Fibroblast of pulmonary artery (primary cell): Measurements from ENCODE around the gene LRRTM2.

Experiments
- DNase-seq: peaks from one replicate; pipeline ENCODE4 v3.0.0-alpha.2; 2010; ENCODE audit warnings: low read depth
- H3K4me3 ChIP-seq: replicated peaks from 2 replicates; pipeline ENCODE4 v1.5.1; 2011; ENCODE audit warnings: low read depth, mild to moderate bottlenecking, control low read depth, low read length, moderate library complexity
- TF ChIP-seq, protein P1 (sequence below): IDR thresholded peaks from 2 replicates; pipeline ENCODE4 v1.5.1; 2011; ENCODE audit warnings: mild to moderate bottlenecking, control low read depth, low read length, inconsistent platforms; ENCODE audit errors: missing control alignments

Gene LRRTM2

DNA sequence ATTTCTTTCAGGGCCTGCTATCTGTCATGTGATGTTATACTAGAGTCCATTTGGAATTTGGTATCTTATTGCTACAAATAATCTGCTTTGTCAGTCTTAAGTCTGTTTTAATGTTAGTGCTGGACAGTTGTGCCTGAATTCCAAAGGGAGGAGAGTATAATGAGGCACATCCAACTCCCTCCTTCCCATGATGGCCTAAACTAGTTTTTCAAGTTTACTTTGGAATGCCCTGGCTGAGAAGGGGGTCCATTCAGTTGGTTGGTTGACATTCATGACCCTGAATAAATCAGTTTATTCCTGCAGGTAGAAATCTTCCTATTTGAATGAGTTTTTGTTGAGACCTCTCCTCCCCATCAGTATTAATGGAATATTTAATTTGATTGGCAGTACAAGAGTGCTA lies 9.4 kb upstream of the LRRTM2 start:
- TF ChIP-seq, protein P1, sequence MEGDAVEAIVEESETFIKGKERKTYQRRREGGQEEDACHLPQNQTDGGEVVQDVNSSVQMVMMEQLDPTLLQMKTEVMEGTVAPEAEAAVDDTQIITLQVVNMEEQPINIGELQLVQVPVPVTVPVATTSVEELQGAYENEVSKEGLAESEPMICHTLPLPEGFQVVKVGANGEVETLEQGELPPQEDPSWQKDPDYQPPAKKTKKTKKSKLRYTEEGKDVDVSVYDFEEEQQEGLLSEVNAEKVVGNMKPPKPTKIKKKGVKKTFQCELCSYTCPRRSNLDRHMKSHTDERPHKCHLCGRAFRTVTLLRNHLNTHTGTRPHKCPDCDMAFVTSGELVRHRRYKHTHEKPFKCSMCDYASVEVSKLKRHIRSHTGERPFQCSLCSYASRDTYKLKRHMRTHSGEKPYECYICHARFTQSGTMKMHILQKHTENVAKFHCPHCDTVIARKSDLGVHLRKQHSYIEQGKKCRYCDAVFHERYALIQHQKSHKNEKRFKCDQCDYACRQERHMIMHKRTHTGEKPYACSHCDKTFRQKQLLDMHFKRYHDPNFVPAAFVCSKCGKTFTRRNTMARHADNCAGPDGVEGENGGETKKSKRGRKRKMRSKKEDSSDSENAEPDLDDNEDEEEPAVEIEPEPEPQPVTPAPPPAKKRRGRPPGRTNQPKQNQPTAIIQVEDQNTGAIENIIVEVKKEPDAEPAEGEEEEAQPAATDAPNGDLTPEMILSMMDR = no peak
- H3K4me3 ChIP-seq = no peak overlapping the region
- no peak for DNase-seq

DNA sequence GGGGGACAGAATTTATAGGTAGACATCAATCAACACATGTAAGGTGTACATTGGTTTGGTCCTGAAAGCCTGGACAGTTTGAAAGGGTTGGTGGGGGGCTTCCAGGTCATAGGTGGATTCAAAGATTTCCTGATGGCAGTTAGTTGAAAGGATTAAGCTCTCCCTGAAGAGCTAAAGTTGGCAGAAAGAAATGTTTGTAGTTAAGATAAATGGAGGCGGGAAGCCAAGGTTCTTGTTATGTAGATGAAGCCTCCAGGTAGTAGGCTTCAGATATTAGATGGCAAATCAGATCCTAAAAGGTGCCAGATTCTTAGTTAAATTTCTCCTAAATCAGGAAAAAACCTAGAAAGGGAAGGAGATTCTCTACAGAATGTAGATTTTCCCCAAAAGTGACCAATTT lies 9.0 kb upstream of the LRRTM2 start:
- TF ChIP-seq, protein P1 = no peak
- no peak for DNase-seq

DNA sequence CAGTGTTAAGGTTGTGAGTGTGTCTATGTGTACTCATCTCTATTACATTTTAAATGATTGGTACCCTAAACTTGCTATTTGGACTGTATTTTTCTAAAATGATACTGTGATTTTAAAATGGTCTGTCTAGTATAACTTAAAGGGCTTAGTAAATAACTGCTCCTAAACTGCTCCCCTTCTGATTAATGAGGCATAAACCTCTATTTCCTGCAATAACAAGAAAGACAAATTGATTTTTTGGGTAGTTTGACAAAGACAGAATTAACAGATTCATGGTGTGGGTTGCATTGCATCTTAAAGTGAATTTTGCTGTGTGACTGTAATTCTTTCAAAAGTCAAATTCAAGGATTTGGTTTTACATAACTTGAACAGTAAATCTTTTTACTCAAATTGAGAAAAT lies 8.1 kb upstream of the LRRTM2 start:
- DNase-seq = no peak
- TF ChIP-seq, protein P1 = no peak
- no peak overlapping the region for H3K4me3 ChIP-seq

More for the DNA sequence above, 9.0 kb upstream of the LRRTM2 start:
- no peak overlapping the region for H3K4me3 ChIP-seq

DNA sequence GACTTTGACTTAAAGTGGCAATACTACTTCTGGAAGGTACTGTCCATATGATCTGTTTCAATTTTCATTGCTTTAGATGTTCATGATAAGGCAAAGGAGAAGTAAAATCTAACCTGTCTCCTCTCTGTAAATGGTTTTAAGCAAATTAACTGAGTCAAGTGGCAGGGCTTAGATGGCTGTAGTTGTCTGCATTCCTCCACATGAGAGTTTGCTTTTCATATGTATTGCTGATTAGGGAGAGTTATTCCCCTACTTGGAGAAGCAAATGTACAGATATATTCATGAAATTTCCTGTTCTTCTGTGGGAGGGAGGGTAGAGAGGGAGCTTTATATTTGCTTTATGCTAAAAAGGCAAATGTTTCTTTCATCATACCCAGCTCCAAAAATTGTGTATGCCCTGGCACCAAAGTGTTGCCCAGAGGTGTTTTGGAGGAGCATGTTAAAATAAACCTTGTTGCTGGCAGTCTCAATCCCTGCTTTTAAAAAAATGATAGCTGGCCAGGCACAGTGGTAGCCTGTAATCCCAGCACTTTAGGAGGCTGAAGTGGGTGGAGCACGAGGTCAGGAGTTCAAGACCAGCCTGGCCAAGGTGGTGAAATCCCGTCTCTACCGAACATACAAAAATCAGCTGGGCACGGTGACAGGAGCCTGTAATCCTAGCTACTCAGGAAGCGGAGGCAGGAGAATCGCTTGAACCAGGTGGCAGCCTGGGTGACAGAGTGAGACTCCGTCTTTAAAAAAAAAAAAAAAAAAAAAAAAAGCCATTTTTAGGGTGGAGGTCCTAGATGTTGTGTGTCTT lies 3.5 kb upstream of the LRRTM2 start:
- TF ChIP-seq, protein P1 = no peak
- H3K4me3 ChIP-seq = no peak overlapping the region
- no peak for DNase-seq

DNA sequence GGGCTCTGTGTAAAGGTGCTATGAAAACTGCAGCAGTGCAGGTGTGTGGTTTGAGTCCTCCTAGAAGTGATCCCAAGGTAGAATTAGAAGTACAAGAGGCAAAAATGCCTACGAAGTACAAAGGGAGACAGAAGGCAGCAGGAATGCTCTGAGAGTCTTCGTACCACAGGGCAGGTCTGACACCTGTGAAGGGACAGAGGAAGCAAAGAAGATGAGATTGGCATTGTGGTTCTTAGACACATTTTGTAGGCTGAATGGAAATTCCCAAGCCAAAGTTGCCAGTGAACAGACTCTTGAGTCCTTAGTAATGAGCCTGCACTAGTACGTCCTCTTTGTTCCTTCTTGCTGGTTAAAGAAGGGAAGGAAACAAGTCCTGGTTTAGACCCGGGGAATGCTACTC lies 1.7 kb upstream of the LRRTM2 start:
- no peak overlapping the region for H3K4me3 ChIP-seq
- TF ChIP-seq, protein P1 = no peak
- DNase-seq = no peak

DNA sequence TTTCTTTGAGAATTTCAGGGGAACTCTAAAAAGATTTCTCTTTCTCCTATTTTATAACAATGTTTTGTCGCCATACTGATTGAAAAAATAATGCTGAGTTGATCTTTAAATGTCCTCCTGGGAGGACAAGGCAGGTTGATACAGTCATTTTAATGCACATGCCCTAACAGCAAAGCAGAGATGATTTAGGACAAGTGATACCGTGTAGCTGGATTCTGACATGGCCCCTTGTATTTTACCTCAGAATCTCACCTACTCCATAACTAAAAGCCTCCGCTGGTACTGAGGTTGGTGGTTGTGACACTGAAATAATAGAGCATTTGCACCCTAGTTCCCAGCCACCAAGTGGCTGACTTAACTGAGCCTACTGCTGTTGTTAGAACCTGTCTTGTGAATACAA lies 811 bp upstream of the LRRTM2 start:
- TF ChIP-seq, protein P1 = no peak
- H3K4me3 ChIP-seq = no peak overlapping the region
- no peak for DNase-seq

DNA sequence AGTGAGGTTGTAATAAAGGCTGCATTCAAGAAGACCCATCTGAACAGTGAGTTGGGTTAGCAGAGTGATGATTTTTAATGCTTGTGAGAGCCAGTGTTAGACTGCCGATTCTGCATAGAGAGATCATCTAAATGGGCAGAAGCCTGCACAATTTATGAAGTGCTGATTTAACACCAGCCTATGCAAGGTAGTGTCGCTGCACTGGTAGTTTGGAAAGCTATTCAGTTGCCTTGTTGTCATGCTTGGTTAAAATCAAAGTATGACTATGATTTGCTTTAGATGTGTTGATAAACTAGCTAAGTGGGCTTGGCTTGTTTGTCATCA lies 379 bp upstream of the LRRTM2 start:
- DNase-seq = no peak
- no peak overlapping the region for H3K4me3 ChIP-seq
- TF ChIP-seq, protein P1 = no peak
